H1 (cell line): ENCODE results near the gene UGT1A7.

Experiments used
- ATF2 ChIP-seq: IDR thresholded peaks from 2 replicates; pipeline ENCODE4 v1.6.1; 2012; ENCODE audit warnings: low read length, inconsistent platforms
- ATF3 ChIP-seq: IDR thresholded peaks from 2 replicates; pipeline ENCODE4 v1.6.1; 2011; ENCODE audit warnings: low read depth, mild to moderate bottlenecking, low read length; ENCODE audit not compliant: insufficient read depth
- CHD2 ChIP-seq: IDR thresholded peaks from 2 replicates; pipeline ENCODE4 v1.6.1; 2012; ENCODE audit warnings: low read length, improper control_type of control experiment
- CTCF ChIP-seq, 3 experiments: IDR thresholded peaks; 1 replicate in 2 of 3; 2 replicates in 1 of 3; pipeline versions ENCODE4 v1.5.1 to v1.6.1; 2011; ENCODE audit warnings: low read length in 3 of 3, mild to moderate bottlenecking in 3 of 3, inconsistent platforms in 2 of 3, low read depth in 1 of 3, moderate library complexity in 1 of 3; ENCODE audit not compliant: insufficient read depth in 1 of 3; ENCODE audit errors: control extremely low read depth in 1 of 3
- EP300 ChIP-seq, 2 experiments: IDR thresholded peaks; 1 replicate in 1 of 2; 2 replicates in 1 of 2; pipeline ENCODE4 v1.6.1; 2011 to 2012; ENCODE audit warnings: low read depth in 2 of 2, low read length in 2 of 2, mild to moderate bottlenecking in 2 of 2, borderline replicate concordance in 1 of 2, inconsistent platforms in 1 of 2, moderate library complexity in 1 of 2
- MAX ChIP-seq: IDR thresholded peaks from 2 replicates; pipeline ENCODE4 v1.6.1; 2012; ENCODE audit warnings: inconsistent platforms
- POLR2AphosphoS5 ChIP-seq: IDR thresholded peaks from 2 replicates; pipeline ENCODE4 v1.6.1; 2011; ENCODE audit warnings: low read depth, low read length
- RAD21 ChIP-seq, 2 experiments: IDR thresholded peaks in 1 of 2; conservative IDR thresholded peaks in 1 of 2; 2 replicates each; pipeline ENCODE4 v1.6.1; 2011; ENCODE audit warnings: low read depth in 2 of 2, low read length in 2 of 2, improper control_type of control experiment in 1 of 2, inconsistent platforms in 1 of 2, mild to moderate bottlenecking in 1 of 2, moderate library complexity in 1 of 2
- RFX5 ChIP-seq: IDR thresholded peaks from 2 replicates; pipeline ENCODE4 v1.6.1; 2011; ENCODE audit warnings: low read depth, low read length, improper control_type of control experiment, borderline replicate concordance
- SP2 ChIP-seq: IDR thresholded peaks from 2 replicates; pipeline ENCODE4 v1.6.1; 2012; ENCODE audit warnings: mild to moderate bottlenecking, low read length, inconsistent platforms
- TCF12 ChIP-seq: IDR thresholded peaks from 2 replicates; pipeline ENCODE4 v1.6.1; 2011; ENCODE audit warnings: low read depth, mild to moderate bottlenecking, low read length

GRCh38 chr2:233820774-233821105 lies 139.0 kb downstream of the UGT1A7 start:
- TF ChIP-seq EP300 (IDR thresholded peaks at IDR 0.05; ENCODE audit: borderline replicate concordance in 1 of 2, low read depth in 2 of 2, low read length in 2 of 2) = no peak
- no peak for TF ChIP-seq MAX
- no peak for TF ChIP-seq CTCF (IDR thresholded peaks at IDR 0.05; ENCODE audit: control extremely low read depth in 1 of 3, insufficient read depth in 1 of 3, low read depth in 1 of 3, low read length in 3 of 3)
- TF ChIP-seq ATF3 = no peak
- TF ChIP-seq RAD21 (IDR thresholded peaks at IDR 0.05 in 1 of 2, conservative IDR thresholded peaks at IDR 0.05 in 1 of 2; ENCODE audit: low read depth in 2 of 2, low read length in 2 of 2) = no peak
- TF ChIP-seq POLR2AphosphoS5 = no peak
- TF ChIP-seq ATF2 = no peak
- no peak for TF ChIP-seq TCF12
- TF ChIP-seq RFX5 = no peak
- TF ChIP-seq CHD2 = no peak
- no peak for TF ChIP-seq SP2
